HG03460 (cell line): ENCODE measurements around the gene ADORA1.

Source experiments
- ATAC-seq: cut with Tn5 transposase; IDR thresholded peaks from one replicate; pipeline ENCODE4 v1.9.1; 2021; ENCODE audit not compliant: unreplicated experiment

ADORA1 gene

DNA sequence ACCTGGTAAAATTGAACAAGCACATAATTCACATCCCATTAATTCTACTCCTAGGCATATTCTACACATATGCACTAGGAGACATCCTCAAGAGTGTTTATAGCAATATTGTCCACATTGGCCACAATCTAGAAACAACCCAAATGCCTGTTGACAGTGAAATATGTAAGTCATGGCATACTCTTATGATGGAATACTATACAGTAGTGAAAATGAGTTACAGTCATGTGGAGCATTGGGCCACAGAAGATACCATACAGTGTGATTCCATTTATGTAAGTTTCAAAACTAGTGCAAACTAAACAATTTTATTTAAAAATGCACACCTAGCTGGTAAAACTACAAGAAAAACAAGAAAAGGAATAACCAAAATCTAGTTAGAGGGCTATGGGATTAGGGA lies 82.8 kb downstream of the ADORA1 start:
- no peak for ATAC-seq

DNA sequence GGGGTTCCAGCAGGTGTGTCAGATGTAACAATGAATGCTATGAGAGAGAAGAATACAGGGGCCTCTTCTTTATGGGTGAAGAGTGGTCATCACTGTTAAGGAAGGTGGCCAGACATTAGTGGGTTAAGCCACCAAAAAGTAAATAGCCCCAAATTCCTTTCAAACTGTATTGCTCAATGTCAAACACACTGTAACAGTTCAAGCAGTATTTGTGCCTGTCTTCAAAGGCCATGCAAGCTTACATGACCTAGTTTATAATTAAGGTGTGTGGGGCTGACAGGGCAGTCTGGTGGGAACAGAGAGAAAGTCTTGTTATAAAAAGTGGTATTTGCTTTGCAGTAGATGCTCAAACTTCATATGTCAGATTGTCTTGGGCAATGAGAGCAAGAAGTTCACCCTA lies 83.5 kb downstream of the ADORA1 start:
- no peak for ATAC-seq

DNA sequence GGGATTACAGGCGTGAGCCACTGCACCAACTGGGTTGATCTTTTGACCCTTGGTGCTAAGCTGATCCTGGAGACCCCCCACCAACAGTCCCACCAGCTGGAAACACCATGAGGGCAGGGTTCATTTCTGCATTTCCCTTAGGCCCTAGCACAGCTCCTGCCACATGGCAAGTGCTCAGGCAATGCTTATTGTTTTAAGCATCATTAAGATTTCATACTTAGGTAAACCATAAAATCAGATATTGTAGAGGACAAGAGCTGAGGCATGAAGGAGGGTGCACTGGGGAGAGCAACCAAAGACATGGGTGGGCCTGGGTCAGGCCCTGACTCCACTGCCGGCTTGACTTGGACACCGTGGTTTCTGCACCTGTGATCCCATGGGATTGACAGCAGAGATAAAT lies 84.3 kb downstream of the ADORA1 start:
- no peak for ATAC-seq

DNA sequence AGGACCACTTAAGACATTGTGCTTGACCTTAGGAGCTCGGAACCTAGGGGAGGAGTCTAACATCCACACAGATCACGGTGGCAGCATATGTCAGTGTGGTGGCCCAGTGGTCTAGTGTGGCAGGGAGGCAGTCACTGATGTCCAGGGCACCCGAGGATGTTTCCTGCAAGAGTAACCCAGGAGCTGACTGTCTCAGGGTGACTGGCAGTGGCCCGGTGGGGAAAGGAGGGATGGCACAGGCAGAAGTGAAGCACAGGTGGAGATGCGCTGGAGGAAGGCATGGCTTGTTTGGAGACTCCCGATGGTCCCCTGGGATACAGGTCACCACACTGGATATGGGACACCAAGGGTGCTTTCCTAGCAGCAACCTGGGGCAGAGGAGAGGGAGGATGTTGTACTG lies 85.6 kb downstream of the ADORA1 start:
- ATAC-seq, result no peak

DNA sequence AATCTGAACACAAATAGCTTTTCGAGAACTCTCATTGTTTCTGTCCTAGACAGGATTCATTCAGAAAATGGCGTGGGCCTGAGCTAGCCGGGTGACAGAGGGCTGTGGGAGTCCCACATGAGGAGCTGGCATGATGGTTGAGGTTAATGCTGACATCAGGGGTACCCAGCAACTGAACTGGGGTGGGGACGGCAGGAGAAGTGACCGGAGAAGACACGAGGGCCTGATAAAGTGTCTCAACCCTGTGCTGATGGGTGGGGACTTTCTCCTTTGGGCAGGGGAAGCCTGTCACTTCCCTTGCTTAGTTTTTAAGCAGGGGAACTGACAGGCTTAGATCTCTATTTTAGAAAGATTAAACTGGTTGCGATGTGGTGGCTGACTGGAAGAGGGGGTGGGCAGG lies 87.3 kb downstream of the ADORA1 start:
- ATAC-seq, result no peak

DNA sequence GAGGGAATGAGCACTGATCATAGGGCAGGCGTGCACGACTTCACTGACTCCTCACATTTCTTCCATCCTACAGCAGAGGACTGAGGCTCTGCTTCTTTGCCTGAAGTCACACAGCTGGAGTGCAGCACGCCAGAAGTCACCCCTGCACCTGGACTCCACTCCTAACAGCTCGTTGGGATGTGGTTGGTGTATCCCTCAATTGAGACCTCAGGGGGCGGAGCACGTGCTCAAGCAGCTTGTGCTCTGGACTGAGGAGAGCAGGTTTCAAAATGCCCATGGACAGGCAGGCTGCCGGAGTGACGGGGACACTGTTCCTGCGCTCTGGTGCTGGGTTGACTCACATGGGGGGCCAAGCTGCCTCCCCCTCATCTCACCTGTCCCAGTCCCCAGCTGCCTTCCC lies 88.0 kb downstream of the ADORA1 start:
- no peak for ATAC-seq

DNA sequence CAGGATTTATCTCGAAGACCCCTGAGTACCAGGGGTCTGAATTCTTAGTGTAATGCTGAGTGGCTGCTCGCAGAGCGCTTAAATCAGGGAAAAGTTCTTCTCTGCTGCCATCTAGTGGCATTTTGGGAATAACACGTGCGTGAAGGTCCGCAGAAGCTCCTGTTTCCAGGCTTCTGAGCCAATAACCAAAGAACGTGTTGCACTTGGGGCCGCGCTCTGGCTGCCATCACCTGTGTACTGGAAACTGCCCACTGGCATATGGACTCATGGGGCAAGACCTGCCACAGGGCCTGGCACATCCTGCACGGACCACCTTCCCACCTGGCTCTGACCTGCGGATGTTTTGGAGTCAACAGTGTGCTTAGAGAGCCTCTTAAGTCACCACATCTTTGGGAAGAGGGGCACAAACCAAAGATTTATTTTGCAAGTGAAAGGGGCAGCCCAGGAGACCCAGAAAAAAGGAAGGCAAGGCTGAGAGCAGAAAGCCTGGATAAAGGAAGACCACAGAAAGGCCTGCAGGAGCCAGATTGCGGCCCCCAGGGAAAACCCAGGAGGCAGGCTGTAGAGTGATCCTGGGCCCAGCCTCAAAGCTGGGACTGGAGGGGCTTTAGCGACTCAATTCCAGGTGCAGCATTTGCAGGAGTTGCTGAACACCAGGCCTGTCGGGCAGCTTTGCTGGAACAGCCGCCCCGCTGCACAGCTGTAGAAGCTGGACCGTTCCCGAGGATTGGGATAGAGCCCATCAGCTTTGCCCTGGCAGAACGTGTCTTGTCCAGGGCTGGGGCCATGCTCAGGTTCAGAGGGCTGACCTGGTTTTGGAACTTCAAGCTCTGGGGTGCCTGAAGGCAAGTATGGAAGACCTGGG lies 89.0 kb downstream of the ADORA1 start:
- ATAC-seq, result no peak
